Measurements from ENCODE around the gene PACRG.

PACRG gene

GRCh38 chr6:163331245-163331644 lies 603.5 kb downstream of the PACRG start:
- Histone ChIP-seq H3K4me1 (ENCODE audit: control insufficient read depth, insufficient read depth, low read length) (peaks cover 18% of the 10 kb centered on the region), H3K36me3 (ENCODE audit: control insufficient read depth, insufficient read depth, low read length) (no peaks in the 10 kb centered on the region), H3K9ac (ENCODE audit: low read length) (no peak overlapping the region), H3K9me3 (ENCODE audit: control insufficient read depth, insufficient read depth, low read depth, low read length) (peaks cover 9% of the 10 kb centered on the region), H3K27me3 (ENCODE audit: control insufficient read depth, insufficient read depth, low read length) (no peaks in the 10 kb centered on the region), H3K4me3 (ENCODE audit: low read depth, low read length) (no peak overlapping the region), H3K27ac (ENCODE audit: low read depth, low read length) (no peak overlapping the region)

- peaks cover 19% of the 10 kb centered on the region for H3K4me1 ChIP-seq (ENCODE audit: control insufficient read depth, insufficient read depth, low read length)
- no peaks in the 10 kb centered on the region for H3K36me3 ChIP-seq (ENCODE audit: control insufficient read depth, insufficient read depth, low read length)
- peaks cover 3% of the 10 kb centered on the region; the same call in 1 of the 2 replicates for H3K9me3 ChIP-seq (ENCODE audit: control insufficient read depth, insufficient read depth, low read depth, low read length)
- no peaks in the 10 kb centered on the region for H3K27me3 ChIP-seq (ENCODE audit: control insufficient read depth, insufficient read depth, low read length)
- no peak overlapping the region for H3K9ac ChIP-seq (ENCODE audit: low read length)
- no peak overlapping the region for H3K4me3 ChIP-seq (ENCODE audit: low read depth, low read length)
- no peak overlapping the region for H3K27ac ChIP-seq (ENCODE audit: low read depth, low read length)
Observed at GRCh38 chr6:163332575-163332974, 604.8 kb downstream of the PACRG start.

- no peak overlapping the region for H3K4me3 ChIP-seq (ENCODE audit: low read depth, low read length)
- H3K27me3 ChIP-seq (ENCODE audit: control insufficient read depth, insufficient read depth, low read length) = no peaks in the 10 kb centered on the region
- H3K4me1 ChIP-seq (ENCODE audit: control insufficient read depth, insufficient read depth, low read length) = peaks cover 19% of the 10 kb centered on the region
- H3K9me3 ChIP-seq (ENCODE audit: control insufficient read depth, insufficient read depth, low read depth, low read length) = no peaks in the 10 kb centered on the region
- H3K27ac ChIP-seq (ENCODE audit: low read depth, low read length) = no peak overlapping the region
- no peaks in the 10 kb centered on the region for H3K36me3 ChIP-seq (ENCODE audit: control insufficient read depth, insufficient read depth, low read length)
- H3K9ac ChIP-seq (ENCODE audit: low read length) = no peak overlapping the region
Observed at GRCh38 chr6:163333038-163333437, 605.3 kb downstream of the PACRG start.

- no peak overlapping the region for H3K27ac ChIP-seq (ENCODE audit: low read depth, low read length)
- H3K9ac ChIP-seq (ENCODE audit: low read length) = no peak overlapping the region
- H3K4me3 ChIP-seq (ENCODE audit: low read depth, low read length) = no peak overlapping the region
- no peaks in the 10 kb centered on the region for H3K27me3 ChIP-seq (ENCODE audit: control insufficient read depth, insufficient read depth, low read length)
- H3K36me3 ChIP-seq (ENCODE audit: control insufficient read depth, insufficient read depth, low read length) = no peaks in the 10 kb centered on the region
- H3K4me1 ChIP-seq (ENCODE audit: control insufficient read depth, insufficient read depth, low read length) = peaks cover 25% of the 10 kb centered on the region
- no peaks in the 10 kb centered on the region for H3K9me3 ChIP-seq (ENCODE audit: control insufficient read depth, insufficient read depth, low read depth, low read length)
Observed at GRCh38 chr6:163333701-163334663, 606.2 kb downstream of the PACRG start.

- H3K27me3 ChIP-seq (ENCODE audit: control insufficient read depth, insufficient read depth, low read length) = no peaks in the 10 kb centered on the region
- no peak overlapping the region for H3K4me3 ChIP-seq (ENCODE audit: low read depth, low read length)
- H3K9me3 ChIP-seq (ENCODE audit: control insufficient read depth, insufficient read depth, low read depth, low read length) = no peaks in the 10 kb centered on the region
- H3K36me3 ChIP-seq (ENCODE audit: control insufficient read depth, insufficient read depth, low read length) = no peaks in the 10 kb centered on the region
- peaks cover 27% of the 10 kb centered on the region for H3K4me1 ChIP-seq (ENCODE audit: control insufficient read depth, insufficient read depth, low read length)
- H3K27ac ChIP-seq (ENCODE audit: low read depth, low read length) = no peak overlapping the region
- H3K9ac ChIP-seq (ENCODE audit: low read length) = no peak overlapping the region
Observed at GRCh38 chr6:163335056-163335455, 607.3 kb downstream of the PACRG start.

- Histone ChIP-seq H3K4me1 (ENCODE audit: control insufficient read depth, insufficient read depth, low read length) (peaks cover 21% of the 10 kb centered on the region), H3K36me3 (ENCODE audit: control insufficient read depth, insufficient read depth, low read length) (no peaks in the 10 kb centered on the region), H3K27ac (ENCODE audit: low read depth, low read length) (no peak overlapping the region), H3K9me3 (ENCODE audit: control insufficient read depth, insufficient read depth, low read depth, low read length) (no peaks in the 10 kb centered on the region), H3K4me3 (ENCODE audit: low read depth, low read length) (no peak overlapping the region), H3K9ac (ENCODE audit: low read length) (no peak overlapping the region), H3K27me3 (ENCODE audit: control insufficient read depth, insufficient read depth, low read length) (no peaks in the 10 kb centered on the region)
Observed at GRCh38 chr6:163335671-163336545, 608.1 kb downstream of the PACRG start.

GRCh38 chr6:163336961-163337360 lies 609.2 kb downstream of the PACRG start:
- no peak overlapping the region for H3K27ac ChIP-seq (ENCODE audit: low read depth, low read length)
- no peaks in the 10 kb centered on the region for H3K36me3 ChIP-seq (ENCODE audit: control insufficient read depth, insufficient read depth, low read length)
- peaks cover 29% of the 10 kb centered on the region for H3K4me1 ChIP-seq (ENCODE audit: control insufficient read depth, insufficient read depth, low read length)
- no peaks in the 10 kb centered on the region for H3K27me3 ChIP-seq (ENCODE audit: control insufficient read depth, insufficient read depth, low read length)
- H3K9ac ChIP-seq (ENCODE audit: low read length) = no peak overlapping the region
- no peaks in the 10 kb centered on the region for H3K9me3 ChIP-seq (ENCODE audit: control insufficient read depth, insufficient read depth, low read depth, low read length)
- H3K4me3 ChIP-seq (ENCODE audit: low read depth, low read length) = no peak overlapping the region

- H3K27me3 ChIP-seq (ENCODE audit: control insufficient read depth, insufficient read depth, low read length) = no peaks in the 10 kb centered on the region
- no peak overlapping the region for H3K4me3 ChIP-seq (ENCODE audit: low read depth, low read length)
- peaks cover 29% of the 10 kb centered on the region for H3K4me1 ChIP-seq (ENCODE audit: control insufficient read depth, insufficient read depth, low read length)
- no peak overlapping the region for H3K27ac ChIP-seq (ENCODE audit: low read depth, low read length)
- no peak overlapping the region for H3K9ac ChIP-seq (ENCODE audit: low read length)
- H3K36me3 ChIP-seq (ENCODE audit: control insufficient read depth, insufficient read depth, low read length) = no peaks in the 10 kb centered on the region
- no peaks in the 10 kb centered on the region for H3K9me3 ChIP-seq (ENCODE audit: control insufficient read depth, insufficient read depth, low read depth, low read length)
Observed at GRCh38 chr6:163337958-163338357, 610.2 kb downstream of the PACRG start.

- peaks cover 29% of the 10 kb centered on the region for H3K4me1 ChIP-seq (ENCODE audit: control insufficient read depth, insufficient read depth, low read length)
- no peaks in the 10 kb centered on the region for H3K9me3 ChIP-seq (ENCODE audit: control insufficient read depth, insufficient read depth, low read depth, low read length)
- no peaks in the 10 kb centered on the region for H3K27me3 ChIP-seq (ENCODE audit: control insufficient read depth, insufficient read depth, low read length)
- H3K9ac ChIP-seq (ENCODE audit: low read length) = no peak overlapping the region
- no peak overlapping the region for H3K4me3 ChIP-seq (ENCODE audit: low read depth, low read length)
- H3K36me3 ChIP-seq (ENCODE audit: control insufficient read depth, insufficient read depth, low read length) = no peaks in the 10 kb centered on the region
- no peak overlapping the region for H3K27ac ChIP-seq (ENCODE audit: low read depth, low read length)
Observed at GRCh38 chr6:163338671-163339405, 611.1 kb downstream of the PACRG start.

GRCh38 chr6:163339466-163339865 lies 611.7 kb downstream of the PACRG start:
- no peaks in the 10 kb centered on the region for H3K27me3 ChIP-seq (ENCODE audit: control insufficient read depth, insufficient read depth, low read length)

More at GRCh38 chr6:163339466-163339865, 611.7 kb downstream of the PACRG start:
- H3K4me1 ChIP-seq (ENCODE audit: control insufficient read depth, insufficient read depth, low read length) = peaks cover 29% of the 10 kb centered on the region
- H3K27ac ChIP-seq (ENCODE audit: low read depth, low read length) = no peak overlapping the region
- H3K4me3 ChIP-seq (ENCODE audit: low read depth, low read length) = no peak overlapping the region
- no peaks in the 10 kb centered on the region for H3K36me3 ChIP-seq (ENCODE audit: control insufficient read depth, insufficient read depth, low read length)
- H3K9ac ChIP-seq (ENCODE audit: low read length) = no peak overlapping the region
- H3K9me3 ChIP-seq (ENCODE audit: control insufficient read depth, insufficient read depth, low read depth, low read length) = no peaks in the 10 kb centered on the region

Measured in HUES6 (cell line).